ENCODE measurements around the gene EHBP1.
A peak's percentile ranks its signal among the peaks of the same experiment; 100 is the strongest.

The EHBP1 gene

DNA sequence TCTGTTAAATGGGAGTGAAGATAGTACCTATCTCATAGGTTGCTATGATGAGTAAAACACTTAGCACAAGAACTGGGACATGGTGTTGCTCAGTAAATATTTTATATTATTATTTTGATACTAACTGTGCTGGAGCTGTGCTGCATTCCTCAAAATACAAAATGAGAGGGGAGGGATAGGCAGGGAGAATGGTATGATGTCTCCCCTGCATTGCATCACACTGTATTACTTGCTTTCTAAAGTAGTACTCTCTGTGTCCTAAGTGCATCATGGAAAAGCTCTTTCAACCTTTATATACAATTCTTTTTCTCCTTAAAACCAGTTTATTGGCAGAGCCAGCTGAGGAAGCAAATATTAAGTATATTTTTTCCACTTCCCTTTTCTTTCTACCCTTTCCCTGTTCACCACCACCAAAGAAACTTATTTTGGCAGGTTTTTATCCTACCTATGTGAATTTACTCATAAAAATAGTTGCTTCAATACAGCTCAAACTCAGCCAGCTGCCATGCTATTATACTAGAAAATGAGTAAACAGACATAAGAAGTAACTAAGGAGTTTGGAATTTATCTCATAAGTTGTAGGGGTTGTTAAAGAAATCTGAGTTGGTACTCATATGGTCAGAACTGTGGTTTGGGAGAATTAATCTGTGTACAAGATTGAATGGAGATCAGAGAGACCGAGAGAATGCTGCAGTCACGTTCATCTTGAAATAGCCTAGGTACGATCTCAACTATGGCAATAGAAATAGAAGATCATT is 60.3 kb downstream of the EHBP1 start:
- in situ Hi-C loops (cut with MboI; ENCODE audit: low pct_unique_long_range_greater_than_20kb, low sequenced_read_pairs, unreplicated experiment), result loop anchor here (25.0 kb wide), 1 partner anchor 853 kb away; the partner anchor contains the start of gene COMMD1
- TF ChIP-seq, protein P1, sequence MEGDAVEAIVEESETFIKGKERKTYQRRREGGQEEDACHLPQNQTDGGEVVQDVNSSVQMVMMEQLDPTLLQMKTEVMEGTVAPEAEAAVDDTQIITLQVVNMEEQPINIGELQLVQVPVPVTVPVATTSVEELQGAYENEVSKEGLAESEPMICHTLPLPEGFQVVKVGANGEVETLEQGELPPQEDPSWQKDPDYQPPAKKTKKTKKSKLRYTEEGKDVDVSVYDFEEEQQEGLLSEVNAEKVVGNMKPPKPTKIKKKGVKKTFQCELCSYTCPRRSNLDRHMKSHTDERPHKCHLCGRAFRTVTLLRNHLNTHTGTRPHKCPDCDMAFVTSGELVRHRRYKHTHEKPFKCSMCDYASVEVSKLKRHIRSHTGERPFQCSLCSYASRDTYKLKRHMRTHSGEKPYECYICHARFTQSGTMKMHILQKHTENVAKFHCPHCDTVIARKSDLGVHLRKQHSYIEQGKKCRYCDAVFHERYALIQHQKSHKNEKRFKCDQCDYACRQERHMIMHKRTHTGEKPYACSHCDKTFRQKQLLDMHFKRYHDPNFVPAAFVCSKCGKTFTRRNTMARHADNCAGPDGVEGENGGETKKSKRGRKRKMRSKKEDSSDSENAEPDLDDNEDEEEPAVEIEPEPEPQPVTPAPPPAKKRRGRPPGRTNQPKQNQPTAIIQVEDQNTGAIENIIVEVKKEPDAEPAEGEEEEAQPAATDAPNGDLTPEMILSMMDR (IDR thresholded peaks at IDR 0.05; ENCODE audit: extremely low read depth, insufficient read depth, missing control alignments), result no peak
- no peak for DNase-seq (ENCODE audit: low spot score)

DNA sequence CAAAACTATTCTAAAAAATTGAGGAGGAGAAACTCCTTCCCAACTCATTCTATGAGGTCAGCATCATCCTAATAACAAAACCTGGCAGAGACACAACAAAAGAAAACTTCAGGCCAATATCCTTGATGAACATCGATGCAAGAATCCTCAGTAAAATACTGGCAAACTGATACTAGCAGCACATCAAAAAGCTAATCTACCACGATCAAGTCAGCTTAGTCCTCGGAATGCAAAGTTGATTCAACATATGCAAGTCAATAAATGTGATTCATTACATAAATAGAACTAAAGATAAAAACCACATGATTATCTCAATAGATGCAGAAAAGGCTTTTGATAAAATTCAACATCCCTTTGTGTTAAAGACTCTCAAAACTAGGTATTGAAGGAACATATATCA is 63.1 kb downstream of the EHBP1 start:
- DNase-seq (ENCODE audit: low spot score), result no peak
- TF ChIP-seq, protein P1 (IDR thresholded peaks at IDR 0.05; ENCODE audit: extremely low read depth, insufficient read depth, missing control alignments), result no peak
- in situ Hi-C loops (cut with MboI; ENCODE audit: low pct_unique_long_range_greater_than_20kb, low sequenced_read_pairs, unreplicated experiment), result loop anchor here (25.0 kb wide), 1 partner anchor 856 kb away; the partner anchor contains the start of gene COMMD1

DNA sequence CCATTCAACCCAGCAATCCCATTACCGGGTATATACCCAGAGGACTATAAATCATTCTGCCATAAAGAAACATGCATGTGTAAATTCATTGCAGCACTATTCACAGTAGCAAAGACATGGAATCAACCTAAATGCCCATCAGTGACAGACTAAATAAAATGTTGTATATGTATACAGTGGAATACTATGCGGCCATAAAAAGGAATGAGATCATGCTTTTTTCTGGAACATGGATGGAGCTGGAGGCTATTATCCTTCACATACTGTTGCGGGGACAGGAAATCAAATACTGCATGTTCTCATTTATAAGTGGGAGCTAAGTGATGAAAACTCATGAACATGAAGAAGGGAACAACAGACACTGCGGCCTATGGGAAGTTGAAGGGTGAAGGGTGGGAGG is 65.1 kb downstream of the EHBP1 start:
- no peak for DNase-seq (ENCODE audit: low spot score)
- in situ Hi-C loops (cut with MboI; ENCODE audit: low pct_unique_long_range_greater_than_20kb, low sequenced_read_pairs, unreplicated experiment), result loop anchor here (5.0 to 25.0 kb wide), 2 partner anchors 313 to 858 kb away; partner anchors contain the start of gene COMMD1
- TF ChIP-seq, protein P1 (IDR thresholded peaks at IDR 0.05; ENCODE audit: extremely low read depth, insufficient read depth, missing control alignments), result no peak

DNA sequence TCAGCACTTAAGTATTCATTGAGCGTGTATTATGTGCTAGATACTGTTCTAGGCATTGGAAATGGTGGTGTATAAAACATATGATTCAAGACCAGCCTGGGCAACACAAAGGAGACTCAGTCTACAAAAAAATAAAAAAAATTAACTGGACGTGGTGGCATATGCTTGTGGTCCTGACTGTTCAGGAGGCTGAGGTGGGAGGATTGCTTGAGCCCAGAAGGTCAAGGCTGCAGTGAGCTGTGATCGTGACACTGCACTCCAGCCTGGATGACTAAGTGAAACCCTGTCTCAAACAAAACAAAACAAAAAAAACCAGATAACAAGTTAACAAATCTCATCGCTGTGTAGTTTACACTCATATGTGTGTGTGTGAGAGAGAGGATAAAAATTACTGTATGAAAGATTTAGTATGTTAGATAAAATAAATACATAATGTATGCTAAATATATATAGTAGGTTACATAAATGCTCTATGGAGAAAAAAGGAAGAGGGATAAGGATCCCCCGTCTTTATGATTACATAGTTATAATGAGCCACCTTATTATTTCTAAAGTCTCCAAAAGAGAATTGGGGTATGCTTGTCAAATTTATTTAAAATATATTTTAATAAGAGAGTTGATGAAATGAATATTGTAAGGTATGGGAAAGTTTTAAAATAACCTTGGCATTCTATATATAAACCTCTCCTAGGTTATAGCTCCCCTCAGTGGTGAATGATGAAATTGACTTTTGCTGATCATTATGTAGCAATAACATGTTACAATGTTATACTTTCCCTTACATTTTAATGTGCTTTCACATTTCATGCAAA is 69.2 kb downstream of the EHBP1 start:
- TF ChIP-seq, protein P1 (IDR thresholded peaks at IDR 0.05; ENCODE audit: extremely low read depth, insufficient read depth, missing control alignments), result peak; percentile 68
- in situ Hi-C loops (cut with MboI; ENCODE audit: low pct_unique_long_range_greater_than_20kb, low sequenced_read_pairs, unreplicated experiment), result loop anchor here (5.0 to 25.0 kb wide), 3 partner anchors 317 to 862 kb away; partner anchors contain the start of gene COMMD1

DNA sequence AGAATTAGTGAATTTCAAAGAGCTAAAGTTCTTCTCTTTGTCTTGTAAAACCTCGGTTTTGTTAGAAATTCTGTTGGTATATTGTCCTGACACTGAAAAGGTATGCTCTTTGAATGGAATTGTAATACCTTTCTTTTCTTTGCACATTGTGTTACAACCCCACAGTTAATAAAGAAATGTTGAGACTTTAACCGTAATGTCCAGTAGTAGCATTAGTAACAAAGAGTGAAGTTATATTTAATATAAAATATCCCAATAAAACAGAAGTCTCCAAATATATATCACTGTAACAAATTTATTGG is 69.8 kb downstream of the EHBP1 start:
- TF ChIP-seq, protein P1 (IDR thresholded peaks at IDR 0.05; ENCODE audit: extremely low read depth, insufficient read depth, missing control alignments), result no peak
- in situ Hi-C loops (cut with MboI; ENCODE audit: low pct_unique_long_range_greater_than_20kb, low sequenced_read_pairs, unreplicated experiment), result loop anchor here (25.0 kb wide), 1 partner anchor 412 kb away; no protein-coding TSS in a partner anchor
- DNase-seq (ENCODE audit: low spot score), result no peak

More for the DNA sequence above, 69.2 kb downstream of the EHBP1 start:
- DNase-seq (ENCODE audit: low spot score), result peak; percentile 17

DNA sequence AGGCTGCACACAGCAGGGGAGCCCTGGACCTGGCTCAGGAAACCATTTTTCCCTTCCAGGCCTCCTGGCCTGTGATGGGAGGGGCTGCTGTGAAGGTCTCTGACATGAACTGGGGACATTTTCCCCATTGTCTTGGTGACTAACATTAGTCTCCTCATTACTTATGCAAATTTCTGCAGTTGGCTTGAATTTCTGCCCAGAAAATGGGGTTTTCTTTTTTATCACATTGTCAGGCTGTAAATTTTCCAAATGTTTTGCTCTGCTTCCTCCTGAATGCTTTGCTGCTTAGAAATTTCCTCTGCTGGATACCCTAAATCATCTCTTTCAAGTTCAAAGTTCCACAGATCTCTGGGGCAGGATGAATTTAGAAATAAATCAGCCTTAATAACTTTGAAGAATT is 78.2 kb downstream of the EHBP1 start:
- TF ChIP-seq, protein P1 (IDR thresholded peaks at IDR 0.05; ENCODE audit: extremely low read depth, insufficient read depth, missing control alignments), result no peak
- no peak for DNase-seq (ENCODE audit: low spot score)
- in situ Hi-C loops (cut with MboI; ENCODE audit: low pct_unique_long_range_greater_than_20kb, low sequenced_read_pairs, unreplicated experiment), result loop anchor here (25.0 kb wide), 1 partner anchor 404 kb away; no protein-coding TSS in a partner anchor

All from GM13977 (cell line).